GM19463 (cell line): ENCODE measurements around the gene MAML1.
"Not testable (repeated sequence)": the region's sequence is repeated elsewhere in the genome, so short reads cannot be mapped to it uniquely, and the experiment has no call there.

ENCODE experiments used
- ATAC-seq: cut with Tn5 transposase; IDR thresholded peaks from one replicate; pipeline ENCODE4 v1.9.1; 2021; ENCODE audit warnings: mild to moderate bottlenecking, moderate library complexity; ENCODE audit not compliant: unreplicated experiment

The MAML1 gene

DNA sequence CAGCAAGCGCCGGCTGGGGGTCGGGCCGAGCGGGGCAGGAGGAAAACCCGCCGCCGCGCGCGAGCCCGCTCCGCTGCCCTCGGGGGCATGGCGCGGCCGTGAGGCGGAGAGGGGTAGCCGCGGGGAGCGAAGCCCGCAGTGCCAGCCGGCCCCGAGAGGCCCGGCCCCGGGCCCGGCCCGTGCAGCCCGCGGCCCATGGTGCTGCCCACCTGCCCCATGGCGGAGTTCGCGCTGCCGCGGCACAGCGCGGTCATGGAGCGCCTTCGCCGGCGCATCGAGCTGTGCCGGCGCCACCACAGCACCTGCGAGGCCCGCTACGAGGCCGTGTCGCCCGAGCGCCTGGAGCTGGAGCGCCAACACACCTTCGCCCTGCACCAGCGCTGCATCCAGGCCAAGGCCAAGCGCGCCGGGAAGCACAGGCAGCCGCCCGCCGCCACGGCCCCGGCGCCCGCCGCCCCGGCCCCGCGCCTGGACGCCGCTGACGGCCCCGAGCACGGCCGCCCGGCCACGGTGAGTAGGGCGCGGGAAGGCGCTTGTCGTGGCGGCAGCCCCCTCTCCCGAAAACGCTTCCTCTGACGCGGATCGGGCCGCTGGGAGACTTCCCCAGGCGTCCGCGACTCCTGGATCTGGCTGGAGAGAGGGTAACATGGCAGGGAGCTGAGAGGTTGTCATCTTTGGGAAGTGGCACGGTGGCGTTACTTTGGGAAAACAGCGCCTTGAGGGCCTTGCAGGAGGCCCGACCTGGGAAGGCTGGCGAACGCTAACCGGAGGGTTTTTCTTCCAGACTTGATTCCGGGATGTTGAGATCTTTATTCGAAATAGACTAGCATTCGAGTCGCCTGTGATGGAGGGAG lies 523 bp downstream of the MAML1 start:
- ATAC-seq, result peak; percentile 22

DNA sequence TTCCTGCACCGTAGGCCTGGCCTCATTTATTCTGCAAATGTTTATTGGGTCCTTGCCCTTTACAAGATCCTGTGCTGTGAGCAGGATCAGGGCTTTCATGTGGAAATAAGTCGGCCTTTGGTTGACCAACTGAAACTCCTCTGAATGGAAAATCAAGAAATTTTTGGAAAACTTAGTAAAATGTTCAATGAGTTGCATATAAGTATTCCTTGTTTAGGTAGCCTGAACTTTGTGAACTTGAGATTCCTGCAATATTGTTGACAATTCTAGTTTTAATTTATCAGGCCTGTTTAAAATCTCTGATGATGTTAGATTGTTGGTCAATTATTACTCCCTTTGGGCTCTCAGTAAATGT lies 1.1 kb downstream of the MAML1 start:
- no peak for ATAC-seq

DNA sequence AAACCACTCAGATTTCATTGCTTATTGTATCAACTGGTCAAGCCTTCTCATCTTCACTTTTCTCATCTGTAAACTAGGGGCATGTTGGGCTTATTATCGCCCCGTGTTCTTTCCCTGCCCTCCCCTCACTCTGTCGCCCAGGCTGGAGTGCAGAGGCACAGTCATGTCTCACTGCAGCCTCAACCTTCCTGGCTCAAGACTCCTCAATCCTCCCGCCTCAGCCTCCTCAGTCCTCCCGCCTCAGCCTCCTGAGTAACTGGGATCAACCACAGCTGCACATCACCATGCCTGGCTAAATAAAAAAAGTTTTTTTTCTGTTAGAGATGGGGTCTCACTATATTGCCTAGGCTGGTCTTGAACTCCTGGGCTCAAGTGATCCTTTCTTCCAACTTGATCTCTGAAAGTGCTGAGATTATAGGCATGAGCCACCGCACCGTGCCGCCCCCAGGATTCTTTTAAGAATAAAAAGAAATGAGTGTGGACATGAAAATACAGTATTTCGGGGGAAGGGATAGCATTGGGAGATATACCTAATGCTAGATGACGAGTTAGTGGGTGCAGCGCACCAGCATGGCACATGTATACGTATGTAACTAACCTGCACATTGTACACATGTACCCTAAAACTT lies 2.0 kb downstream of the MAML1 start:
- ATAC-seq, result no peak

DNA sequence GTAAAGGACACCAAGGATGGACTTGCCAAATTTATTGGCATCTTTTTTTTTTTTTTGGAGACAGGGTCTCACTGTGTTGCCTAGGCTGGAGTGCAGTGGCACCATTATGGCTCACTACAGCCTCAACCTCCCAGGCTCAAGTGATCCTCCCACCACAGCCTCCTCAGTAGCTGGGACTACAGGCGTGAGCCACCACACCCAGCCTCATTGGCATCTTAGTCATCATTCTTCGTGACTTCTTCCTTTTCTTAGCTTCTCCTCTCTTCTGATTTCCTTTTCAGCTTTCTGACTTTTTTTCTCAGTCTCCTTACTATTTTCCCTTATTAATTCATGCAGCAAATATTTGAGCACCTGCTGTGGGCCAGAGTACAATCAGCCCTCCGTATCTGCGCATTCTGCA lies 6.1 kb downstream of the MAML1 start:
- no peak for ATAC-seq

DNA sequence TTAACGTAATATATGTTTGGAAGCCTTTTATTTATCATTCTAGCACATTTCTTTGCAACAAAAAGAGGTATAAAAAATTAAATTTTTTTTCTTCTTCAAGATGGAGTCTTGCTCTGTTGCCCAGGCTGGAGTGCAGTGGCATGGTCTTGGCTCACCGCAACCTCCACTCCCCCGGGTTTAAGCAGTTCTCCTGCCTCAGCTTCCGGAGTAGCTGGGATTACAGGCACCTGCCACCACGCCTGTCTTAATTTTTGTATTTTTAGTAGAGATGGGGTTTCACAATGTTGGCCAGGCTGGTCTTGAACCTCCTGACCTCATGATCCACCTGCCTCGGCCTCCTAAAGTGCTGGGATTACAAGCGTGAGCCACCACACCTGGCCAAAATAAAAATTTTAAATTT lies 11.5 kb downstream of the MAML1 start:
- not testable (repeated sequence) for ATAC-seq

DNA sequence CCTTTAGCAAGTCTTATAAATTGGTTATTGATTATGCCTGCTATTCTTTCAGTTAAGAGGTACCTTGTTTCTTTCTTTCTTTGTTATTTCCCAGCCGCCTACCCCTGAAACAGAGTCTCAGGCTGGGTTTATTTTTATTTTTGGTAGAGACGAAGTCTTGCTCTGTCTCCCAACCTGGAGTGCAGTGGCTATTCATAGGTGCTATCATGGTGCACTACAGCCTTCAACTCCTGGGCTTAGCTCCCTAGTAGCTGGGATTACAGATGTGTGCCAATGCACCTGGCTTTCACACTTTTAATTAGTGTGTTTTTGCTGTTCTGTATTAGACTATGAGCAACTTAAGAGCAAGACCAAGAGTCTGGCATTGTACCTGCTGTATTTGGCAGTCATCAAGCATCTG lies 14.2 kb downstream of the MAML1 start:
- ATAC-seq, result no peak

DNA sequence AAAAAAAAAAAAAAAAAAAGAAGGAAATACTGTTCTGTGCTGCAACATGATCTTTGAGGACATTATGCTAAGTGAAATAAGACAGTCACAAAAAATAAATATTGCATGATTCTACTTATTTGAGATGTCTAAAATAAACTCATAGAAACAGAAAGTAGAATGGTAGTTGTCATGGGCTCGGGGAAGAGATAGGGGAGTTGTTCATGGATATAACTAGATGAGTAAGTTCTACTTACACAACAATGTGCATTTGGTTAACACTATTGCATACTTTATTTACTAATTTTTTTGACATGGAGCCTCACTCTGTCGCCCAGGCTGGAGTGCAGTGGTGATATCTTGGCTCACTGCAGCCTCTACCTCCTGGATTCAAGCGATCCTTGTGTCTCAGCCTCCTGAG lies 15.2 kb downstream of the MAML1 start:
- no peak for ATAC-seq

DNA sequence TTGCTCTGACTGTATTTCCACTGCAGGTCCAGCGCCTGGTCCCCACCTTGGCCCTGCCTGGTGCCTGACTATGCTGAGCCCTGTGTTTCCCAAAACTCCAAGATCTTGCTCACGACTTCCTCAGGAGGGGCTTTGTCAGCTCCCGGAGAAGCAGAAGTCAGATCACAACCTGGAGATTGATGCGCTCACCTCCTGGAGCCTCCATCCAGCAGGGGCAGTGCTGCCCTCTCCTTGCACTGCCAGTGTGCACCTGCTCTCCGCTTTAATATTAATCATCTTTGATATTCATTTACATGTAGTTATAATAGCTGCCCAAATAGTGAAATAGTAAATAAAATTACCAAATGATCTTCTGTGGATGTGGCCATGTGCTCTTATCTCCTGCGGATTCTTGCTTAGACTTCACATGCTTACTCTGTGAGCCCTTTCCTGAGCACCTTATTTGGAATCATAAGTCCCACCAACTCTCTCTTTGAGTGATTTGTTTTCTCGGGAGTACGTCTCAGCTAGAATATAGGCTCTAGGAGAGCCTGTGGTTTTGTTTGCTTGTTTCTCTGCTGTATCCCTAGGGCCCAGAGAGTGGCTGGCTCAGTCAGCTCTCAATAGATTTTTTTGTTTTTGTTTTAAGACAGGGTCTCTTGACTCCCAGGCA lies 17.4 kb downstream of the MAML1 start:
- no peak for ATAC-seq

DNA sequence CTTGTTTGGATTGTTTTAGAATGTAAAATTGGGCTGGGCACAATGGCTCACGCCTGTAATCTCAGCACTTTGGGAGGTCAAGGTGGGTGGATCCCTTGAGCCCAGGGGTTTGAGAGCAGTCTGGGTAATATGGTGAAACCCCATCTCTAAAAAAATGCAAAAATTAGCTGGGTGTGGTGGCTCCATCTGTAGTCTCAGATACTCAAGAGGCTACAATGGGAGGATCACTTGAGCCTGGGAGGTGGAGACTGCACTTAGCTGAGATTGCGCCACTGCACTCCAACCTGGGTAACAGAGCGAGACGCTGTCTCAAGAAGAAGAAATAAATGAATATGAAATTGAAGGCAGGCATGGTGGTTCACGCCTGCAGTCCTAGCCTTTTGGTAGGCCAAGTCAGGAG lies 21.3 kb downstream of the MAML1 start:
- no peak for ATAC-seq

DNA sequence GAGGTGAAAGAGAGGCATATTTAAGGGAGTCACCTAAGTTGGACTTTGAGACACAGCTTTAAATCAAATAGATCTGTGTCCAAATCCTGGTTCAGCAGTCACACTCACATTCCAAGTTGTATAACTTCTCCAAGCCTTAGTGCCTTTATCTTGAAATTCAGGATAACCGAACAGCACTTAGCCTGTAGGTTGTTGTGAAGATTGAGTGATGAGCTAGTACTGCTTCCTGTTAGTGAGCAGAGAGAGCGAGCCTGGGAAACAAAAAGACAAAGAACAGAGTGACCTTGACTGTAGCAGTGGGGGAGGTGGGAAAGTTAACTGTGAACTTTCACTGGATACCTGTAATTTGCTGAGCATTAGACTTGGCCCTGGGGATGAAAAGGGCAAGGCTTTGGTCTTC lies 22.4 kb downstream of the MAML1 start:
- no peak for ATAC-seq

DNA sequence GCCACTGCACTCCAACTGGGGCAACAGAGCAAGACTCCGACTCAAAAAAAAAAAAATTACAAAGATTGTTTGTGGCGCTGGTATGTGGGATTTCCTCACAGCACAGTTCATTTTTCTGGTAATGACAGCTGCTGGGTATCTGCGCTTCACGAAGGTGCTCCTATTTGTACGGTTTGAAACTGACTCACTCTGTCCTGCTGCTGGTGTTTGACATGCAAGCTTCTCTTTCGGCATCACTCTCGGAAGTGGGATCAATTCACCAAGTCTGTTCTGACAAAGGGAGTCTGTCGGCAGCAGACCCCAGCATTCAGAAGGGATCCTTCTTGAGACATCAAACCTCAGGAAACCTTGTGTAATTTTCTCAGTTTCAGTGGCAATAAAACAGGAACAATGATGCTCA lies 26.3 kb downstream of the MAML1 start:
- no peak for ATAC-seq

DNA sequence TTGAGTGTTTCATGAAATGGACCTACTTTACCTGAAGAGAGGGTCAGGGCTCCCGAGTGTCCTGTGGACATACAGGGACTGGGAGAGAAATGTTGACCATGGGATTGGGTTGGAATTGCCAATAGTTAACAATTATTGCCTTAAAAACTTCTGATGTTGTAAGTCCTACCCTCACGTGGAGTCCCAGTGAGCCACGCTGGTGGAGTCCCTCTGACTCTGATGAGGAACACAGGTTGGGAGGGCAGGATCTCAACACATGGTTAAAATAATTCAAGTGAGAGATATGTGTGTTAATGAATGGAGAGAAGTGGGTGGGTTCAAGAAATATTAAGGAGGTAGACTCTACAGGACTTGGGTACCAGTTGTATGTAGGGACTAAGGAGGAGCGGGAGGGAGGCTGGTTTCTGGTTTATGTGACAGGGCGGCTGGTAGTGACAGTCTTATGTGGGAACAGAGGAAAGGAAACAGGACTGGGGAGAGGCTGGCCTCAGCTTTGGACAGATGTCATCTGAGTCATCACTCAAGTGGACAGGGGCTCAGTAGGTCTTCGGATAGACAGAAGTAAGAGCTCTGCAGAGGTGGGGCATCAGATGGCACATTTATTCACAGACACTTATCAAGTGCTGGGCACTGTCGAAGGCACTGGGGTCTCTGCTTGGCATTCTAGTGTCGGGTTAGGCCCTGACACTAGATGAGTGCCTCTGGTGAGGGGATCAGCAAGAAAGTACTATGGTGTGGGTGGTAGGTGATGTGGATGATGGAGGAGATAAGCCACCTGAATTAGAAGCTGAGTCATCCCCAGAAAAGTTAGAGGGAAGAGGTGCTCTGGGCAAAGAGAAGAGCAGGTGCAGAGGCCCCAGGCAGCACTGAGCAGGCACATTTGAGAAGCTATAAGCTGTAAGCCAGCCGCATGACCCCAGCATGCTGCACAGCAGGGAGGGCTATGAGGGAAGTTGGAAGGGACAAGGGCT lies 27.2 kb downstream of the MAML1 start:
- ATAC-seq, result peak; percentile 67

DNA sequence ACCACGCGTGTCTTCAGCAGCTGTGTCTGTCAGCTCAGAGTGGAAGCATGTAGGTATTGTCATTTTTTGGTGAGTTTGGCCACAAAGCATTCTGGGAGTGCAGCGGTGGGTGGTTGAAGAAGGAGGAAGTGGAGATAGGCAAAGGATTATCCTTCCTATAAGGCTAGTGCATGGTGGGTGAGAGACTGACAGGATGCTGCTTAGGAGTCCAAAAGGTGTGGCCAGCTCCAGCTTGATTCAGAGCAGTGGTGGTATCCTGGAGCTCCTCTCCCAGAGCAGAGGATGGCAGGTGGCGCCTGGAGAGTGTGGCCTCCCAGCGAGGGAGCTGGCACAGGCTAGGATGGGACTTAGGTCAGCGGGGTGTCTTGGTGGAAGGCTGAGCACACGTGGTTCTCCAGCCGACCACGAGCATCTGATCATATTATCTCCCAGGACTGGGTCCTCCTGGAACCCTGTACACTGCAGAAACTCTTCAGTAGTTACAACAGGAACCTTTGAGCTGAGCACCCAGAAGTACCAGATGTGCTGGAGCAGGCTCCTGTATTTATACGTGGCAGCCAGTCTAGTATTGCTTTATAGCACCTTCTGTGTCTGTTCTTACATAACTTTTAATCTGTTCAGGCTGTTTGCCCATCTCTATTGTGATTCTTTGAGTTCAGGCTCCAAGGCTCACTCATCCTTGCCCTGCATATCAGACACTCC lies 29.6 kb downstream of the MAML1 start:
- ATAC-seq, result no peak

DNA sequence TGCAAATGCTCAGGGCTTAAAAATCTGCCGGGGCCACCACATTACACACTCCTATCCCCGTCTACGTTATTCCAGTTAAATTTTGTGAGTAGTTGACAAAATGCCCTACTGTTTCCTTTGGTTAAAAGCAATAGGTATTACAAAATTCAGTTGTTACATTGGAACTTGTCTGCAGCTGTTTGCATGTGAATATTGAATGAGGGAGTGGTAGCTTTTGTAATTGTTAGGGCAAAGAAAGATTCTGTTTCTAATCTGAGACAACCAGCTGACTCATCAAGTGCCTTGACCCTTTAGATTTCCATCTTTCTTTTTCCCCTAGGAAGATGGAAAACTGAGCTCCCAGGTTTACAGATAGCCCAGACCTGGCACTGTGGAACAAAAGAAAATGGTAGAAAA lies 30.2 kb downstream of the MAML1 start:
- no peak for ATAC-seq

DNA sequence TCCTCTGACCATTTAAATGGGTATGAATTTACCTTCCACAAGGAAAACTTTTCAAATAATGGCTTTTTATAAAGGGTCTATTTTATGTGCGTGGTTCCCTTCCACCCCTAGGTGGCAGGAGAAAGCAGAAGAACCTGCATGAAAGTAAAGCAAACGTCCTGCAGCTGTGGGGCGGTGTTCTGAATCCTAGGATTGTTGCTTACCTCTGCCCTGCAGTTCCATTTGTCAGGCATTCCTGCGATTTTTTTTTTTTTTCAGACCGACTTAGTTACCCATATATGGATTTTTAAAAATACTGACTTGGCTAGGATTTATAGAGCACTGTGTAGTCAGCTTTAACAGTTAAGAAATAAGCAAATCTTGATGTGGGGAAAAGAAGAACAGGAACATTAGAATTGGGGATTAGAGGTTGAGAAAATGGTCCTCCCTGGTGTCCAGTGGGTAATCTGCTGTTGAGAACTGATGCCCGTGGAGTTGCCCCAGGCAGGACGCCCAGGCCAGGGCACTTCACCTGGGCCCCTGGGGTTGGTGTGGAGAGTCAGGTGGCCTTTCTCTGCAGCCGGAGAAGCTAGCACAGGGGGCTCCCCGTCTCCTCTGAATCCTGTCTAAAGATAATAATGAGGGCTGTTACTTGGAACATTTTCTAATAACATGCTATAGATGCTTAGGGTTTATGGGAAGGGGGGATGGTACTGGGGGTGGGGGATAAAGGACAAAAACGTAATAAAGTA lies 30.8 kb downstream of the MAML1 start:
- peak; percentile 55 for ATAC-seq

DNA sequence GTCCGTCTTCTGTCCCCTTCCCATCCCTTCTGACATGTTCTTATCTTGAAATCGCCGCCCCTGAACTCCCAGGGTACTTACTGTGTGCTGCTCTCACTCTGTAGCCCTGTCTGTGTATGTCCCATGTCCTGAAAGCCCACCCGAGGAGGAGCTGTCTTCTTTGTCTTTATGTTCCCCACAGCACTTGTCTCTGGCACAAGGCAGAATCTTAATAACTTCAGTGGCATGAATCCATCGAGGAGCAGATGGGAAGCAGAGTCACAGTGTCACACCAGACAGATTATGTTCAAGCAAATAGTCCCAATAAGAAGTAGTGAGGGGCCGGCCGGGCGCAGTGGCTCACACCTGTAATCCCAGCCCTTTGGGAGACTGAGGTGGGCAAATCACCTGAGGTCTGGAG lies 31.4 kb downstream of the MAML1 start:
- no peak for ATAC-seq

DNA sequence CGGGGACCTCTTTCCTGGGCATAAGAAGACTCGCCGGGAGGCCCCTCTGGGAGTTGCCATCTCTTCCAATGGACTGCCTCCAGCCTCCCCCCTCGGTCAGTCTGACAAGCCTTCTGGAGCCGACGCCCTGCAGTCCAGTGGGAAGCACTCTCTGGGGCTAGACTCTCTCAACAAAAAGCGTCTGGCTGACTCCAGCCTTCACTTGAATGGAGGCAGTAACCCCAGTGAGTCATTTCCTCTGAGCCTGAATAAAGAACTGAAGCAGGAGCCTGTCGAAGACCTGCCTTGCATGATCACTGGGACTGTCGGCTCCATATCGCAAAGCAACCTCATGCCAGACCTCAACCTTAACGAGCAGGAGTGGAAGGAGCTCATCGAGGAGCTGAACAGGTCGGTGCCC lies 32.8 kb downstream of the MAML1 start:
- no peak for ATAC-seq

DNA sequence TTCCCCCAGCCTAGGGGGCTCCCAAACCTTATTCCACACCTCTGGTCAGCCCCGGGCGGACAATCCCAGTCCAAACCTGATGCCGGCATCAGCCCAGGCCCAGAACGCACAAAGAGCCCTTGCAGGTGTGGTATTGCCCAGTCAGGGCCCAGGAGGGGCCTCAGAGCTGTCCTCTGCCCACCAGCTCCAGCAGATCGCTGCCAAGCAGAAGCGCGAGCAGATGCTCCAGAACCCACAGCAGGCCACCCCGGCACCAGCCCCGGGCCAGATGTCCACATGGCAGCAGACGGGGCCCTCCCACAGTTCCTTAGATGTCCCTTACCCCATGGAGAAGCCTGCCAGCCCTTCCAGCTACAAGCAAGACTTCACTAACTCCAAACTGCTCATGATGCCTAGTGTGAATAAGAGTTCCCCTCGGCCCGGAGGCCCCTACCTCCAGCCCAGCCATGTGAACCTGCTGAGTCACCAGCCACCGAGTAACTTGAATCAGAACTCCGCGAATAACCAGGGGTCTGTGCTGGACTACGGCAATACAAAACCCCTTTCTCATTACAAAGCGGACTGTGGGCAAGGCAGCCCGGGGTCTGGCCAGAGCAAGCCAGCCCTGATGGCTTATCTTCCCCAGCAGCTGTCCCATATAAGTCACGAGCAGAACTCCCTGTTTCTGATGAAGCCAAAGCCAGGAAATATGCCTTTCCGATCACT lies 33.6 kb downstream of the MAML1 start:
- no peak for ATAC-seq
